ENCODE data around the gene TOR2A. TPM values are rescaled to one million over a fixed set of nuclear protein-coding genes. Genes with fewer than 3 reads are reported as not detected.

Gene TOR2A
- total RNA-seq, 1 experiment from 2014 or later, result 13.2 TPM

- Histone ChIP-seq H2AK5ac (ENCODE audit: insufficient read length, low read length) (no peak overlapping the region), H3K14ac (ENCODE audit: insufficient read depth, low read length) (no peak overlapping the region; the same call in 1 of the 2 replicates), H3K4me1 (ENCODE audit: insufficient read depth, low read length) (no peaks in the 10 kb centered on the region), H4K5ac (ENCODE audit: insufficient read length, low read depth, low read length) (no peak overlapping the region), H3T11ph (ENCODE audit: low read length) (no peak overlapping the region), H3K9ac (ENCODE audit: extremely low read depth, insufficient read length, low read length) (no peak overlapping the region), H2AFZ (ENCODE audit: low read length) (no peak overlapping the region), H3K79me2 (ENCODE audit: insufficient read depth, low read length) (no peaks in the 10 kb centered on the region), H3K79me1 (ENCODE audit: insufficient read depth, low read depth, low read length, poor library complexity, severe bottlenecking) (no peaks in the 10 kb centered on the region), H2BK120ac (ENCODE audit: low read depth, low read length, poor library complexity, severe bottlenecking) (no peak overlapping the region), H3K23me2 (ENCODE audit: insufficient read length, low read depth, low read length, poor library complexity, severe bottlenecking) (no peaks in the 10 kb centered on the region), H2BK15ac (ENCODE audit: low read depth, low read length) (no peak overlapping the region), H3K27me3 (ENCODE audit: insufficient read depth, low read length) (no peaks in the 10 kb centered on the region), H3K4ac (ENCODE audit: low read depth, low read length) (no peak overlapping the region), H3K27ac (ENCODE audit: insufficient read length, low read depth, low read length) (no peak overlapping the region), H2BK20ac (ENCODE audit: low read depth, low read length, poor library complexity, severe bottlenecking) (no peak overlapping the region), H2BK12ac (ENCODE audit: insufficient read length, low read depth, low read length) (no peak overlapping the region), H3K23ac (ENCODE audit: insufficient read length, low read depth, low read length) (no peak overlapping the region), H4K91ac (ENCODE audit: insufficient read length, low read depth, low read length) (no peak overlapping the region), H3K9me3 (ENCODE audit: control insufficient read depth, low read depth, low read length) (no peaks in the 10 kb centered on the region), H2BK5ac (ENCODE audit: insufficient read length, low read length) (no peak overlapping the region), H4K20me1 (ENCODE audit: control insufficient read depth, insufficient read depth, insufficient read length) (no peaks in the 10 kb centered on the region), H3K18ac (ENCODE audit: insufficient read length, low read depth, low read length) (no peak overlapping the region), H4K8ac (replicated peaks; ENCODE audit: insufficient read length, low read depth, low read length) (no peak overlapping the region), H3K4me2 (ENCODE audit: insufficient read depth, insufficient read length, low read length) (no peak overlapping the region), H3K56ac (ENCODE audit: insufficient read length, low read depth, low read length) (no peak overlapping the region)
- peak overlapping the region in 1 of 3 experiments; percentile 72; a peak in 1 of 7 replicates for H3K27ac Mint-ChIP-seq
- no peaks in the 10 kb centered on the region for H3K4me1 Mint-ChIP-seq
- H3K9me3 Mint-ChIP-seq, result no peaks in the 10 kb centered on the region; a peak in 1 of 5 replicates
- H3K4me3 Mint-ChIP-seq, result no peak overlapping the region
- H3K27me3 Mint-ChIP-seq (ENCODE audit: low read depth), result no peaks in the 10 kb centered on the region
- TF ChIP-seq CTCF (conservative IDR thresholded peaks at IDR 0.05), result no peak
- DNase-seq, result no peak
- peaks cover 18 to 30% (median 28%) of the 10 kb centered on the region in 3 experiments; a peak in 6 of 7 replicates for H3K36me3 Mint-ChIP-seq (ENCODE audit: insufficient read depth in 1 of 3, low read depth in 3 of 3)
- no CpG with 5 or more reads among the region's 10 CpGs for WGBS (ENCODE audit: extremely low coverage, insufficient read length, low lambda C conversion rate)
These were observed 44.4 kb downstream of the TOR2A start for GRCh38 chr9:127690735-127691134.
